Panc1 (cell line): ENCODE data around the gene TAF4B. TPM values are rescaled to one million over a fixed set of nuclear protein-coding genes. Genes with fewer than 3 reads are reported as not detected.

ENCODE experiments used
- ATAC-seq: fragments of 200-7000 bp; cut with Tn5 transposase; 2 replicates; pipeline ENCODE4 v1.9.1; 2020; ENCODE audit warnings: mild to moderate bottlenecking, moderate library complexity
- BruUV-seq: library from RNA; stranded (reverse); fragments of 400-500 nt; replicated peaks from 2 replicates; lab custom pipeline; 2021; lab: Mats Ljungman, UMichigan
- CTCF ChIA-PET: fragments of 300-600 bp; sonication (Branson Sonifier 250); formaldehyde crosslinking; loops from one replicate; lab custom pipeline; 2022; ENCODE audit warnings: antibody characterized with exemption; lab: Charles Lee
- POLR2A ChIA-PET: fragments of 300-600 bp; sonication (Branson Sonifier 250); formaldehyde crosslinking; loops from one replicate; lab custom pipeline; 2022; ENCODE audit warnings: antibody characterized with exemption; lab: Charles Lee
- DNase-seq: peaks from one replicate; pipeline ENCODE4 v3.0.0-alpha.2; 2010; ENCODE audit warnings: low read depth, low spot score
- H3K27ac ChIP-seq: 2 replicates; pipeline ENCODE4 v1.5.1; 2011; ENCODE audit warnings: mild to moderate bottlenecking, low read length, inconsistent platforms
- H3K27me3 ChIP-seq: fragments of 200-500 bp; sonication (Bioruptor generic); 2 replicates; pipeline ENCODE4 v1.6.0; 2014; ENCODE audit warnings: low read length, inconsistent platforms; ENCODE audit not compliant: control insufficient read depth, insufficient read depth
- H3K36me3 ChIP-seq: fragments of 200-500 bp; sonication (Bioruptor generic); 2 replicates; pipeline ENCODE4 v1.5.1; 2014; ENCODE audit warnings: inconsistent platforms, mild to moderate bottlenecking, low read length, moderate library complexity; ENCODE audit not compliant: control insufficient read depth, insufficient read depth
- H3K4me1 ChIP-seq: 2 replicates; pipeline ENCODE4 v1.5.1; 2011; ENCODE audit warnings: inconsistent platforms, mild to moderate bottlenecking, low read length, moderate library complexity; ENCODE audit not compliant: control insufficient read depth, insufficient read depth
- H3K4me3 ChIP-seq, 2 experiments: 2 replicates each; pipeline ENCODE4 v1.5.1; 2011 to 2012; ENCODE audit warnings: low read depth in 2 of 2, low read length in 2 of 2, mild to moderate bottlenecking in 2 of 2, inconsistent platforms in 1 of 2, moderate library complexity in 1 of 2
- H3K9me3 ChIP-seq: fragments of 200-500 bp; sonication (Bioruptor generic); 2 replicates; pipeline ENCODE4 v1.5.1; 2014; ENCODE audit warnings: low read depth, mild to moderate bottlenecking, inconsistent platforms, low read length, moderate library complexity; ENCODE audit not compliant: control insufficient read depth, insufficient read depth
- POLR2AphosphoS5 ChIP-seq: IDR thresholded peaks from 2 replicates; pipeline ENCODE4 v1.6.1; 2012; ENCODE audit warnings: mild to moderate bottlenecking, low read depth, low read length, moderate library complexity
- SIN3A ChIP-seq: IDR thresholded peaks from 2 replicates; pipeline ENCODE4 v1.6.1; 2012; ENCODE audit warnings: low read depth, mild to moderate bottlenecking, low read length, moderate library complexity, borderline replicate concordance; ENCODE audit not compliant: insufficient read depth
- TCF7L2 ChIP-seq: IDR thresholded peaks from 2 replicates; pipeline ENCODE4 v1.6.1; 2011; ENCODE audit warnings: mild to moderate bottlenecking, low read depth, low read length, inconsistent platforms
- in situ Hi-C: cut with HindIII; loops from 2 replicates; pipeline ENCODE4 v1.10.0; 2016; ENCODE audit warnings: low sequenced_read_pairs, low pct_unique_long_range_greater_than_20kb
- intact Hi-C: fragments of 100-400 bp; cut with micrococcal nuclease; formaldehyde crosslinking; loops from one replicate; pipeline ENCODE4 v1.10.0; 2022; ENCODE audit not compliant: unreplicated experiment
- total RNA-seq: library from RNA; stranded (reverse); gene quantifications from one replicate; pipeline ENCODE4 v1.2.1, GENCODE V29; 2021; ENCODE audit not compliant: unreplicated experiment
- TF ChIP-seq, protein P1 (sequence below), 2 experiments: IDR thresholded peaks; 2 replicates each; pipeline ENCODE4 v1.6.1; 2011 to 2012; ENCODE audit warnings: low read depth in 2 of 2, control low read depth in 1 of 2, low read length in 1 of 2, mild to moderate bottlenecking in 1 of 2, moderate library complexity in 1 of 2; ENCODE audit not compliant: insufficient read depth in 1 of 2
- TF ChIP-seq, protein P2 (sequence below): fragments of 450-650 bp; IDR thresholded peaks from 2 replicates; pipeline ENCODE4 v1.5.1; 2017; ENCODE audit warnings: mild to moderate bottlenecking

The TAF4B gene
- total RNA-seq, 1 experiment from 2014 or later: 8.0 TPM

DNA sequence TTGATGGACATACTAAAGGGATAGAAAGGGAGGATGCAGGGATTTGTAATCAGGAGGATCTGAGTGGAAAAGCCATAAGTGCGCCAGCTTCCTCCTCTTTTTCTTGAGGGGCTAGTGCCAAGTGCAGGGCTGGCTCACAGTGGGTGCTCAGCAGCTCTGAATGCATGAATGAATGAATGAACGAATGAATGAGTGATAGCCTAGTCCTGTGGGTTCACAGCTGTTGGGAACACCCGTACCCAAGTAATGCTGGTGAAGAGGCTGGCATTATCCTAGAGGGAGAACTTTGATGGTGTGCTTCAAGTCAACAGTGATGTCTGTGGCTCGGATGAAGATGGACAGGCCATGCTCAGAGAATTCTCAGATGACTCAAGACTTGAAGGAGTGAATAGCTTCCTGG lies 213.3 kb downstream of the TAF4B start:
- Histone ChIP-seq H3K9me3 (peaks cover 10% of the 10 kb centered on the region; the same call in 1 of the 2 replicates), H3K27me3 (no peaks in the 10 kb centered on the region), H3K4me3 (no peak overlapping the region), H3K27ac (no peak overlapping the region), H3K4me1 (no peaks in the 10 kb centered on the region), H3K36me3 (no peaks in the 10 kb centered on the region)
- in situ Hi-C loops: no loop called here
- intact Hi-C loops: no loop called here
- TF ChIP-seq POLR2AphosphoS5: no peak
- TF ChIP-seq SIN3A: no peak
- TF ChIP-seq TCF7L2: no peak
- TF ChIP-seq, protein P1, sequence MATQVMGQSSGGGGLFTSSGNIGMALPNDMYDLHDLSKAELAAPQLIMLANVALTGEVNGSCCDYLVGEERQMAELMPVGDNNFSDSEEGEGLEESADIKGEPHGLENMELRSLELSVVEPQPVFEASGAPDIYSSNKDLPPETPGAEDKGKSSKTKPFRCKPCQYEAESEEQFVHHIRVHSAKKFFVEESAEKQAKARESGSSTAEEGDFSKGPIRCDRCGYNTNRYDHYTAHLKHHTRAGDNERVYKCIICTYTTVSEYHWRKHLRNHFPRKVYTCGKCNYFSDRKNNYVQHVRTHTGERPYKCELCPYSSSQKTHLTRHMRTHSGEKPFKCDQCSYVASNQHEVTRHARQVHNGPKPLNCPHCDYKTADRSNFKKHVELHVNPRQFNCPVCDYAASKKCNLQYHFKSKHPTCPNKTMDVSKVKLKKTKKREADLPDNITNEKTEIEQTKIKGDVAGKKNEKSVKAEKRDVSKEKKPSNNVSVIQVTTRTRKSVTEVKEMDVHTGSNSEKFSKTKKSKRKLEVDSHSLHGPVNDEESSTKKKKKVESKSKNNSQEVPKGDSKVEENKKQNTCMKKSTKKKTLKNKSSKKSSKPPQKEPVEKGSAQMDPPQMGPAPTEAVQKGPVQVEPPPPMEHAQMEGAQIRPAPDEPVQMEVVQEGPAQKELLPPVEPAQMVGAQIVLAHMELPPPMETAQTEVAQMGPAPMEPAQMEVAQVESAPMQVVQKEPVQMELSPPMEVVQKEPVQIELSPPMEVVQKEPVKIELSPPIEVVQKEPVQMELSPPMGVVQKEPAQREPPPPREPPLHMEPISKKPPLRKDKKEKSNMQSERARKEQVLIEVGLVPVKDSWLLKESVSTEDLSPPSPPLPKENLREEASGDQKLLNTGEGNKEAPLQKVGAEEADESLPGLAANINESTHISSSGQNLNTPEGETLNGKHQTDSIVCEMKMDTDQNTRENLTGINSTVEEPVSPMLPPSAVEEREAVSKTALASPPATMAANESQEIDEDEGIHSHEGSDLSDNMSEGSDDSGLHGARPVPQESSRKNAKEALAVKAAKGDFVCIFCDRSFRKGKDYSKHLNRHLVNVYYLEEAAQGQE (IDR thresholded peaks at IDR 0.05; ENCODE audit: insufficient read depth in 1 of 2, low read depth in 2 of 2, low read length in 1 of 2): no peak
- TF ChIP-seq, protein P2, sequence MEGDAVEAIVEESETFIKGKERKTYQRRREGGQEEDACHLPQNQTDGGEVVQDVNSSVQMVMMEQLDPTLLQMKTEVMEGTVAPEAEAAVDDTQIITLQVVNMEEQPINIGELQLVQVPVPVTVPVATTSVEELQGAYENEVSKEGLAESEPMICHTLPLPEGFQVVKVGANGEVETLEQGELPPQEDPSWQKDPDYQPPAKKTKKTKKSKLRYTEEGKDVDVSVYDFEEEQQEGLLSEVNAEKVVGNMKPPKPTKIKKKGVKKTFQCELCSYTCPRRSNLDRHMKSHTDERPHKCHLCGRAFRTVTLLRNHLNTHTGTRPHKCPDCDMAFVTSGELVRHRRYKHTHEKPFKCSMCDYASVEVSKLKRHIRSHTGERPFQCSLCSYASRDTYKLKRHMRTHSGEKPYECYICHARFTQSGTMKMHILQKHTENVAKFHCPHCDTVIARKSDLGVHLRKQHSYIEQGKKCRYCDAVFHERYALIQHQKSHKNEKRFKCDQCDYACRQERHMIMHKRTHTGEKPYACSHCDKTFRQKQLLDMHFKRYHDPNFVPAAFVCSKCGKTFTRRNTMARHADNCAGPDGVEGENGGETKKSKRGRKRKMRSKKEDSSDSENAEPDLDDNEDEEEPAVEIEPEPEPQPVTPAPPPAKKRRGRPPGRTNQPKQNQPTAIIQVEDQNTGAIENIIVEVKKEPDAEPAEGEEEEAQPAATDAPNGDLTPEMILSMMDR: no peak
- ChIA-PET CTCF (no interaction called here), POLR2A (no interaction called here)
- BruUV-seq: no TSS peak
- ATAC-seq: no peak
- DNase-seq: no peak

DNA sequence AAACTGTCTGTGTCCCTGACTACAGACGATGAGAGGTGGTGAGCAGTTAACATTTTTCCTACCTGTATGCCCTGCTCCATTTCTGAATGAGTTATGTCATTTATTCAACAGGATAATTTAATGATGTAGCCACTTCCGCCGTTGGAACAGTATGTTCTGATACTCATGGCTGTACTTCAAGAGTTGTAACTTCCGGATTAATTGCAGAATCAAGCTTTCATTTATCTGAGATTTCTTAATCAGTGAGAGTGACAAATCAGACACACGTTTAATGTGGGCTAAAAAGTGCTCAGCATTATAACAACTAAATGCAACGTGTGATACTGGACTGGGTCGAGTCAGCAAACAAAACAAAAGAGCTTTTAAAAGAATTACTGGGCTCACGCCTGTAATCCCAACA lies 214.4 kb downstream of the TAF4B start:
- peaks cover 10% of the 10 kb centered on the region; the same call in 1 of the 2 replicates for H3K9me3 ChIP-seq
- TF ChIP-seq, protein P1 (IDR thresholded peaks at IDR 0.05; ENCODE audit: insufficient read depth in 1 of 2, low read depth in 2 of 2, low read length in 1 of 2): no peak
- TF ChIP-seq POLR2AphosphoS5: no peak
- TF ChIP-seq TCF7L2: no peak
- TF ChIP-seq SIN3A: no peak
- TF ChIP-seq, protein P2: no peak
- no peaks in the 10 kb centered on the region for H3K4me1 ChIP-seq
- ATAC-seq (no peak; the same call in 1 of the 2 replicates), DNase-seq (no peak)
- in situ Hi-C loops (no loop called here), intact Hi-C loops (no loop called here)
- POLR2A ChIA-PET: no interaction called here
- no peak overlapping the region for H3K4me3 ChIP-seq
- no peaks in the 10 kb centered on the region for H3K36me3 ChIP-seq
- no peaks in the 10 kb centered on the region for H3K27me3 ChIP-seq
- BruUV-seq: no TSS peak
- CTCF ChIA-PET: no interaction called here
- no peak overlapping the region for H3K27ac ChIP-seq
